ENCODE data around the gene SLC52A1. TPM values are rescaled to one million over a fixed set of nuclear protein-coding genes. Genes with fewer than 3 reads are reported as not detected.
A peak's percentile ranks its signal among the peaks of the same experiment; 100 is the strongest.
"Not testable (repeated sequence)": the region's sequence is repeated elsewhere in the genome, so short reads cannot be mapped to it uniquely, and the experiment has no call there.

SLC52A1 gene
- total RNA-seq = not detected

DNA sequence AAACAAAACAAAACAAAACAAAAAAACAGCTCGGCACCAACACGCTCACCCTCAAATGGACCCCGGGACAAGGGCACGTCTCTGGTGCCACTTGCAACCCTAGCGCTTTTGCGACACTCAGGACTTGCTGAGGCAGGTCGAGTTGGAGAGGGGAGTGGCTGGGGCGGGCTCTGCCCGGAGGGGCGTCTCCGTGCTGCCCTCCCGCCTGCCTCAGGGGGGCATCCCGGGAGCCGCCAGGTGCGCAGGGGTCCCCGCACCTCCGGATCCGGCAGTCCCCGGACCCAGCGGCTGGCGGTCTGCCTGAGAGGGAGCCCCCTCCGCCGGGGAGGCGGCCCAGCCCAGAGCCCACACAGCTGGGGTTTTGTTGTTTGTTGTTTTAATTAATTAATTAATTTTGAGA is at the start of gene SLC52A1:
SLC52A1 (minus strand) TSS at position 112 of the 400 bp plus-strand sequence. CDS start 820 bp downstream, outside the sequence.
- DNase-seq (ENCODE audit: low spot score) (no peak), ATAC-seq (no peak)
- intact Hi-C loops (cut with DNase I) = no loop called here

DNA sequence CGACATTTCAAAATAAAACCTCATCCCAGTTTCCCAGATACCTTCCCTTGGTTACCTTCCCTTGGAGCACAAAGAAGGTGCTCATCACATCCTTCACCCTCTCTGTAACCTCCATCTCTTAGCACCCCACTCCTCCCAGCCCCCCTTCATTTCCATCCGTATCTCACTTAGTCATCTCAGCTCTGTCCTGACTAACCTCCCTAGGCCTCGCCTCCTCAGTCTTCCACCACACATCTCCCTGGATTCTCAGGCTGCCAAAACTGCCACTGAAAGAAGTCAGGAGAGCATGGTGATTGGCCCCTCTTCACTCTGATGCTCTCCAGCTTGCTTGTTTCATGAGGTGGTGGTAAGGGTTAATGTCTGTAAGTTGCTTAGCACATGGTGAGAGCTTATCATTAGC is 45.4 kb upstream of the SLC52A1 start:
- ATAC-seq = no peak
- intact Hi-C loops (cut with DNase I) = no loop called here
- DNase-seq (ENCODE audit: low spot score) = no peak

DNA sequence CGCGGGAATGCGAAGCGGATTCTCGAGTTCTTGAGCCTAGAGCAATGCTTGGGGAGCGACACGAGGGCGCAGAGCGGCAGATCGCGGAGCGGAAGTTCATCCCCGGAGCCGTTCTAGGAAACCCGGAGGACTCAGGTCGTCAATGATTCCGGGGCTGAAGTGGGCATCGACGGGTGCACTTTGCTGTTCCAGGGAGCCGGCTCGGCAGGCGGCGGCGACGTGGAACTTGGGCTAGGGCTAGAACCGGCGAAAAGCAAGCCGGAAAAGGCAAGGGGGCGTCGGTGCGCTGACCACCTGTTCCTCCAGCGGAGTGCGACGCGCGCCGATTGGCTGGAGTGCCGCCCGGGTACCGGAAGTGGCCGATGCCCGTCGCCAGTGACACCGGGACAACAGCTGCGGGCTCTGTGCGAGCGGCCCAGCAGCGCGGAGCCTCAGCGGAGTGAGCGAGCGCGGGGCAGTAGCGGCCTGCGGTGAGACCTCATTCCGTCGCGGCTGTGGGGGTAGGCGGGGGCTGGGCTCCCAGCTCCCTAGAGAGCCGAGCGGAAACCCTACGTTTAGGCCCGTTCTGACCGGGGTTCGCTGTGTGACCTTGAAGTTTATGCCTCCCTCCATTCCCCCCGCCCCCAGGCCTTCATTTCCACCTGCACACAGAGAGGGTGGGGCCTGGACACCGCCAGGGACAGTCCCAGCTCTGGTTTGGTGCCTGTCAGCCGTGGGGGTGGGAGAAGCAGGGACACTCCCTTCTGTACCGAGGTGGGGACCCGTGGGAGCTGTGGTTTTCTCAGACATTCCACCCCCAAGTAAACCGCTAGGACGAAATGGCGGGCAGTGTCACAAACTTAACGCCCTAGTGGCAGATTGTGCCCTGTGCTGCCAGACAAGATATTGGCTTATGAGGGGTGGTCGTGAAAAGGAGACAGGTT is 43.1 kb upstream of the SLC52A1 start, which contains the start of gene ZFP3:
ZFP3 (plus strand) TSS at position 362 of the 923 bp plus-strand sequence. CDS start 13,038 bp downstream, outside the sequence.
- DNase-seq (ENCODE audit: low spot score) (peak; percentile 86), ATAC-seq (peak; percentile 97)
- intact Hi-C loops (cut with DNase I) = no loop called here

DNA sequence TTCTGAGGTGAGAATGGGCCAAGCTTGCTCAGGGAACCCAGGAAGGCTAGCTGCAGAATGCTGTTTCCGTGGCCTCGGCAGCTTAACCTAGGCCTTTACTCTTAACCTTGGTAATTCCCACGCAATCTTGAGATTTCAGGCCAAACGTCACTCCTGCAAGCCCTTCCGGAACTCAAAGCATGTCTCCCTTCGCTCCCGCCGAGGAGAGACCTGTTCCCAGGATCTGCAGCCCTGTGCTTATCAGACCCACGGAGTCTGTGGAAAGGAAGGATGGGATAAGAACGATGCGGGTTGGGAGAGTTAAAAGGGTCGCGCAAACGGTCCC is 42.5 kb upstream of the SLC52A1 start:
- peak; percentile 72 for ATAC-seq
- intact Hi-C loops (cut with DNase I) = no loop called here
- no peak for DNase-seq (ENCODE audit: low spot score)

DNA sequence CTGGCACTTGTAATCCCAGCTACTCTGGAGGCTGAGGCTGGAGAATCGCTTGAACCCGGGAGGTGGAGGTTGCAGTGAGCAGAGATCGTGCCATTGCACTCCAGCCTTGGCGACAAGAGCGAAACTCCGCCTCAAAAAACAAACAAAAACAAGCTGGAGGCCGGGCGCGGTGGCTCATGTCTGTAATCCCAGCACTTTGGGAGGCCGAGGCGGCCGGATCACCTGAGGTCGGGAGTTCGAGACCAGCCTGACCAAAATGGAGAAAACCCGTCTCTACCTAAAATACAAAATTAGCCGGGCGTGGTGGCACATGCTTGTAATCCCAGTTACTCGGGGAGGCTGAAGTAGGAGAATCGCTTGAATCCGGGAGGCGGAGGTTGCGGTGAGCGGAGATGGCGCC is 42.0 kb upstream of the SLC52A1 start:
- DNase-seq (ENCODE audit: low spot score); ATAC-seq; intact Hi-C loops (cut with DNase I): not testable (repeated sequence)

DNA sequence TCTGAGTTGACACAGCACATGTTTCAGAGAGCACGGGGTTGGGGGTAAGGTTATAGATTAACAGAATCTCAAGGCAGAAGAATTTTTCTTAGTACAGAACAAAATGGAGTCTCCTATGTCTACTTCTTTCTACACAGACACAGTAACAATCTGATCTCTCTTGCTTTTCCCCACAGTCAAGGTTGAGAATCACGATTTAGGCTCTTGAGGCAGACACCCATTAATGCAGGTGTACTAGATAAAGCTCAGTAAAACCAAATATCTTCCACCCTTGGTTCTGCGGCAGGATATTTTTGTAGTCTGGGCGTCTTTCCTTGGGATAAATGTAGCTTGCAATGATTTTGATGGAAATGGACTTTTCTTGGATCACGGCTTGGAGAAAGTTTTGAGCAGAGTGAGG is 40.2 kb upstream of the SLC52A1 start:
- intact Hi-C loops (cut with DNase I); ATAC-seq; DNase-seq (ENCODE audit: low spot score): not testable (repeated sequence)

DNA sequence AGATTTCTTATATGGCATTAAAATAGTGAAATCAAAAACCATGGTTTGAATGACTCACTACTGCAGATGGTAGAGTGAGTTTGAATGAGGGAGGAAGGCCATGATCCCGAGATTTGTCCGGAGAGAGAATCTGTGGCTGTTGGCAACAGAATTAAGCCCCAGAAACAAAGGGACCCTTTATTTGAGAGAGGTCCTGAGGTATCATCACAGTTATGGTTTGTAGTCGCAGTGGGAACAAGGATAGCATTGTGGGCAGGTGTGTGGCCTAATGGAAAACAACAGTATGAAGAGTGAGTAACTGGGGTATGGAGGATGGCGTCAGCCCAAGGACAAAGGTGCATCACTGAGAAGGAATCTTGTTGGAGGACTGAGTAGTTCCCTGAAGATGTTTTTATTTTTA is 34.5 kb upstream of the SLC52A1 start:
- ATAC-seq (peak; percentile 83), DNase-seq (ENCODE audit: low spot score) (no peak)
- intact Hi-C loops (cut with DNase I) = loop anchor here (10.0 kb wide), 1 partner anchor 155 kb away; no protein-coding TSS in a partner anchor

DNA sequence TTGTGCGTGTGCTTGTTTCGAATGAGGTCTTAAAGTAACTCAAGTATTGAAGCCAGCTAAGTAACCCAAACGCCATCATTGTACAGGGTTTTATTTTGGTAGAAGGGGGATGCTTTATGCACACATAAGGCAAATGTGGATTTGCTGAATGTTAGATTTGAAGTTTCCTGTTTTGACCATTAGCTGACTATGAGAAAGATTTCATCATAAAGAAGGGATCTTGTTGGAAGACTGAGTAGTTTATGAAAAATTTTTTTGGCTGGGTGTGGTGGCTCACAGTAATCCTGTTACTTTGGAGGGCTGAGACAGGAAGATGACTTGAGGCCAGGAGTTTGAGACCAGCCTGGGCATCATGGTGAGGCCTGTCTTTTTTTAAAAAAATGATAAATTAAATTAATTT is 33.0 kb upstream of the SLC52A1 start:
- ATAC-seq (no peak), DNase-seq (ENCODE audit: low spot score) (no peak)
- intact Hi-C loops (cut with DNase I) = loop anchor here (10.0 kb wide), 1 partner anchor 153 kb away; no protein-coding TSS in a partner anchor

DNA sequence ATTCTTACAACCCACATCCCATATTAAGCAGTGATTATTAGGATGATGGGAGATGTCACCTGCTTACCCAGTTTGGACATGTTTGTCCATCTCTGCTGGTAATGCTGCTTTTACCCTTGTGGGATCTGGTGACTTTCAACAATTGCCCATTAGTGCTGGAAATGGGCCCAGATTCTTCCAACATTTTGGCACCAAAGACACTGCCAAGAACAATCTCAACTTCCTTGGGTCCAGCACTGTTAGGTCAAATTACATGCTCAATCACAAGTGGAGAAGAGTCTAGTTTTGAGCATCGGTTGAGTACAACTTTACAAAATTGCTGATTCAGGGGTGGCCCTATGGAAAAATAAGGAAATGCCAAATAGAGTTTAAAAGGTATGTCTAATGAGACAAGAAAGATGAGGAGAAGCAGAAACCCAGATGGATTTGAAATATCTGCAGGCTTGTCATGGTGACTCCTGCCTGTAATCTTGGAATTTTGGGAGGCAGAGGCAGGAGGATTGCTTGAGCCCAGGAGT is 30.1 kb upstream of the SLC52A1 start:
- ATAC-seq (no peak), DNase-seq (ENCODE audit: low spot score) (no peak)
- intact Hi-C loops (cut with DNase I) = loop anchor here (10.0 kb wide), 1 partner anchor 150 kb away; no protein-coding TSS in a partner anchor

DNA sequence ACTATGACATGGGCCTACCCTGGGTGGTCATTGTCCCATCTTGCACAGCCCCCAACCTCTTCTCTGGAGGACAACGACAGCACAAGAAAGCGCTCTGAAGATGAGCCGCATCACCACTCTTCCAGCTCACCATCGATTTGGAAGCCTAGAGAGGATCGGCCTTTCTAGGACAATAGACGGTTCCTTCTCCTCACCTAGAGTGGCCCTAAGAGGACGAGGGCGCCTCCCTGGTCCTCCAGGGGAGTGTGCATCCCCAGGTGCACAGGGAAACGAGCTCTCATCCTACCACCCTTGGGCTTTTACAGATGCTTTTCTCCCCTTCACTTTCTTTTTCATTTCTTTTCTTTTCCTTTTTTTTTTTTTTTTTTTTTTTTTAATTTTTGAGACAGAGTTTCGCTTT is 20.3 kb upstream of the SLC52A1 start:
- no peak for DNase-seq (ENCODE audit: low spot score)
- no peak for ATAC-seq
- intact Hi-C loops (cut with DNase I) = no loop called here

DNA sequence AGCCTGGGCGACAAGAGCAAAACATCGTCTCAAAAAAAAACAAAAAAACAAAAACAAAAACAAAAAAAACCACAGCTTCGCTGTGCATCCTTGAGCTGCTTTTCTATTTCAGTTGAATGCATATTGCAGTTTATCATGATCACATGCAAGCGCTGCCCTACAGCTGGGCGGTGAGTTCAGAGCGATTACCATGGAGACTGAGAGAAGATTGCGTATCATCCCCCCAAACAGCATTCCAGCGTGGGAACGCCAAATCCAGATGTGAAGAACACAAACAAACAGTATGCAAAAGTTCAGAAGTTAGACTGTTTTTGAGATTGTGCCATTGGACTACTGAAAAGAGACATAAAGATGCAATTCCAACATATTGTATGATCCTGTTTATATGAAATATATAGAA is 15.1 kb upstream of the SLC52A1 start:
- no peak for DNase-seq (ENCODE audit: low spot score)
- ATAC-seq = no peak
- intact Hi-C loops (cut with DNase I) = no loop called here

DNA sequence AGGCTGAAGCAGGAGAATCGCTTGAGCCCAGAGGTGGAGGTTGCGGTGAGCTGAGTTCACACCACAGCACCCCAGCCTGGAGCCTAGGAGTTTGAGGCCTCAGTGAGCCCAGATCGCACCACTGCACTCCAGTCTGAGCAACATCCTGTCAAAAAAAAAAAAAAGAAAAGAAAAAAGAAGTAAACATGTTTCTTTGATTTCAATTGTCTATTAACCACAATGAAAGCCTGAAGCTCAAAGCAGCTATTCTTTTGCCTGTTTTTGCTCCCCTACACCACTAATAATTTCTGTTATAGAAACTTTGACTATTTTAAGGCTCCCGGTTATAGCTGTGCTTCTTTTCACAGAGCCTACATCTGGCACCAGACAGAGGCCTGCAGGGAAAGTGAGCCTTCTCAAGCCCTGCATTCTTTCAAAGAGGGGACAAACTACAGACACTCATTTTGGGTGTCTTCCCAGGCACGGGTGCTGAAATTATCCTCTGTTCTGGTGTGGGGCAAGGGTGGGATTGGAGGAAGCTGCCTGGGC is 14.2 kb upstream of the SLC52A1 start:
- no peak for ATAC-seq
- intact Hi-C loops (cut with DNase I) = no loop called here
- no peak for DNase-seq (ENCODE audit: low spot score)

DNA sequence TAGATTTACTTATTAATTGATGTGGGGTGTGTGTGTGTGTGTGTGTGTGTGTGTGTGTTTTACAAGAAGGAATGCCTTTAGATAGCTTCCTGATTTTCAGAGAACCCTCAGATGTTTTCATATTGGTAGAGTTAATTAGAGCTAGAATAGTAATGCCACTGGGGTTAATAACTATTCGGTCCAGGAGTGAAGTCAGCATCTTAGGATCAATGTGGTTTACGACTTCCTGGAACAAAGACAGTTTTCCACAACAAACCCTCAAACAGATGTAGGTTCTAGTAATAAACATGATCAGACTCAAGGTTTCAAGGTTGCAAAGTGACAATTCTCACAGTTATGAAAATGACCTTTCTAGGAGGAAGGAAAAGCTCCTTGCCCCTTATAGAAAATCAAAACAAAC is 12.2 kb upstream of the SLC52A1 start:
- DNase-seq (ENCODE audit: low spot score) = no peak
- ATAC-seq = no peak
- intact Hi-C loops (cut with DNase I) = no loop called here

DNA sequence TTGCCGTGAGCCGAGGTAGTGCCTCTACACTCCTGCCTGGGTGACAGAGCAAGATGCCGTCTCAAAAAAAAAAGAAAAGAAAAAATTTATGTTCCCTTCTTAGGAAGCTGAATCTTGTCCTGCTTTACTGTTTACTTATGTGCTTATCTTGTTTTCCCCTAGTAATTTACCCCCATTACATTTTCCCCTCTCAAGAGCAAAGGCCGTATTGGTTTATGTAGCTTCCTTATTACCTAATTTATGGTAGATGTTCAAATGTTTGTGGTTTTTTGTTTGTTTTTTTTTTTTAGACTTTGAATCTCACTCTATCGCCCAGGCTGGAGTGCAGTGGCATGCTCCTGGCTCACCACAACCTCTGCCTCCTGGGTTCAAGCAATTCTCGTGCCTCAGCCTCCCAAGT is 10.3 kb upstream of the SLC52A1 start:
- DNase-seq (ENCODE audit: low spot score) (no peak), ATAC-seq (no peak)
- intact Hi-C loops (cut with DNase I) = no loop called here

DNA sequence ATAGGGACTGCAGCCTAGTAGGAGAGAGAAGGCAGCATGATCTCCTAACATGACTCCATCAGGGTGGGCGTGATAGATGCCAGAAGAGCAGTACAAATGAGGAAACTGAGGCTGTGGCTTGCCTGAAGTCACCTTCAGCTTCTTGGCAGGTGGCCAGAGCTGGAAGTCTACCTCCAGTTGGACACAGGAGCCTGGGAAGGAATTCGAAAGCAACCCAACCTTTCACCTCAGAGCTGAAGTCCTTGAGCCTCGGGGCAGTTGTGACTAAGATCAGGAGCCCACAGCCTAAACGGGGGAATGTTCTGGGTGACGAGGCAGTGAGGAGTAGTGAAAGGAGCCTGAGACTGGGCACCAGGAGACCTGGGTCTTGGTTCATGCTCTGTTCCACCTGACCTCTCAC is 9.4 kb upstream of the SLC52A1 start:
- ATAC-seq (no peak), DNase-seq (ENCODE audit: low spot score) (no peak)
- intact Hi-C loops (cut with DNase I) = no loop called here

DNA sequence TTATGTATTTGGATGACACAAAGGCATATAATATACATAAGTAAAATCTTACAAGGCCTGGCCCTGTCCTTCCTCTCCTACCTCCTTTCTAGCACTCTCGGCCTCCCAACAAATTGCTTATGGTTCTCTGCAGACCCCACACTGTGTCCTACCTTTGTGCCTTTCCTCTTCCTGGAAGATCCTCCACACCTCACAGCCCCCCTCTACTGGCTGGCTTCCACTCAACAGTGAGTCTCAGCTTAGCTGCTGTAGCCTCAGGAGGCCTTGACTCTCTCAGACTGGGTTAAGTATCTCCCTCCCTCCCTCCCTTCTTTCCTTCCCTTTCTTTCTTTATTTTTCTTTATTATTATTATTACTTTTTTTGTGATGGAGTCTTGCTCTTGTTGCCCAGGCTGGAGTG is 8.3 kb upstream of the SLC52A1 start:
- intact Hi-C loops (cut with DNase I) = no loop called here
- no peak for ATAC-seq
- DNase-seq (ENCODE audit: low spot score) = no peak

DNA sequence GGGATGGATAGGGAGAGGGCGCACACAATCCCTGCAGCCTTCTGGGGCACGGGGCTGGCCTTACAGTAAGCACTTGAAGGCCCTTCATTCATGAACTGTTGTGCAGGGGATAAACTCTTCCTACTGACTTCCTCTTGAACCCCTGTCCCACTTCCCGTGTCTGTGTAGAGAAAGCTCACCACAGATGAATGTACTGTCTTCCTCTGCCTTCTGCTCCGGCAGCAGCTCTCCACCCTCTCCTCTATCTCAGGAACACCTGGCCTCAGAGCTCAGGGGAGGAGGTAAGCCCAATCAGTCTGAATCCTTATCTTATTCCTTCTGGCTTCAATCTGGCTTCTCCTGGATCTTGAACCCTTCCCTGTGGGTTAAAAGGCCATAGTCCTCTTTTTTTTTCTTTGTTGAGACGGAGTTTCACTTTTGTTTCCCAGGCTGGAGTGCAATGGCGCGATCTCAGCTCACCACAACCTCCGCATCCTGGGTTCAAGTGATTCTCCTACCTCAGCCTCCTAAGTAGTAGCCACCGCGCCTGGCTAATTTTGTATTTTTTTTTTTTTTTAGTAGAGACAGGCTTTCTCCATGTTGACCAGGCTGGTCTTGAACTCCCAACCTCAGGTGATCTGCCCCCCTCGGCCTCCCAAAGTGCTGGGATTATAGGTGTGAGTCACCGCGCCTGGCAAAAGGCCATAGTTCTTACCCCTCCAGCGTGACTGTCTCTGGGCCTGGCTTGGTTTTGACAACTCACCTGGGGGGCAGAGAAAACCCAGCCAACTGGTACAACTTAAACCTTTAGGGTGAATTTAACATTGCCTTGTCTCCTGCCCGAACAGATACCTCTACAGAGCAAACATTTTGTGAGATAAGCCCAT is 7.2 kb upstream of the SLC52A1 start:
- ATAC-seq (no peak), DNase-seq (ENCODE audit: low spot score) (no peak)
- intact Hi-C loops (cut with DNase I) = no loop called here

DNA sequence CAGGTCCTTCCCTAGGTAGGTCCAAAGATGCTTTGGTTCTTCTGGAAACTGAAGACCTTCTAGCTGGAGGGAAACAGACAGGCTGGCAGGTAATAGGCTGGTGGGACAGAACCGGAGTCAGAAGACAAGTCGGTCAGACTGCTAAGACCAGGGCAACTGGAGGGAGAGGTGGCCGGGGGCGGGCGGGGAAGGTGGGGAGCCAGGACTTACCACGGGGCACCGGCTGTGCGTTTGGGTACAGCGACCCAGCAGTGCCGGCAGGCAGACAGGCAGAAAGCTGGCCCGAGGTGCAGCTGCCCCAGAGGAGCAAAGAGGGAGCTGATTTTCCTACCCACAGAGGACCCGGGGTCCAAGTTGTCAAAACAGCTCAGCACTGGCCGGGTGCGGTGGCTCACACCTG is 575 bp downstream of the SLC52A1 start:
- ATAC-seq = no peak
- DNase-seq (ENCODE audit: low spot score) = no peak
- intact Hi-C loops (cut with DNase I) = no loop called here

DNA sequence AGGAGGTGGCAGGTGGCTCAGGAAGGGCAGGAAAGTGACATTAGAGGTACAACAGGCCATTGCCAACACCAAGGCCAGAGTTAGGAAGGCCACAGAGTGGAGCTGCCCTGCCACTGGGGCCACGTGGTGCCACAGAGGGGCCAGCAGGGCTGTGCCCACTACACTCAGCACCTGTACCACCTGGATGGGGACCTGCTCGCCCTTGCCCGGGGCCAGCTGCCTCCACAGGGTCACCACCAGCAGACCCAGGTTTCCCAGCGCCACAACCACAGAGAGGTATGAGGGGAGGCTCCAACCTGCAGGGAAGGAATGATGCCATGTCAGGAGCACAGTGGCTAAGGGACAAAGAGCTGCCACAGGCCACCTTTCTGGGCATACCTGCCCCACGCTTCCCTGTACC is 1.2 kb downstream of the SLC52A1 start:
- ATAC-seq = no peak
- DNase-seq (ENCODE audit: low spot score) = no peak
- intact Hi-C loops (cut with DNase I) = no loop called here

All from sciatic nerve (tissue), 2 donors.